ENCODE data around the gene ACAD8.
"Not testable (repeated sequence)": the region's sequence is repeated elsewhere in the genome, so short reads cannot be mapped to it uniquely, and the experiment has no call there.

Gene ACAD8

DNA sequence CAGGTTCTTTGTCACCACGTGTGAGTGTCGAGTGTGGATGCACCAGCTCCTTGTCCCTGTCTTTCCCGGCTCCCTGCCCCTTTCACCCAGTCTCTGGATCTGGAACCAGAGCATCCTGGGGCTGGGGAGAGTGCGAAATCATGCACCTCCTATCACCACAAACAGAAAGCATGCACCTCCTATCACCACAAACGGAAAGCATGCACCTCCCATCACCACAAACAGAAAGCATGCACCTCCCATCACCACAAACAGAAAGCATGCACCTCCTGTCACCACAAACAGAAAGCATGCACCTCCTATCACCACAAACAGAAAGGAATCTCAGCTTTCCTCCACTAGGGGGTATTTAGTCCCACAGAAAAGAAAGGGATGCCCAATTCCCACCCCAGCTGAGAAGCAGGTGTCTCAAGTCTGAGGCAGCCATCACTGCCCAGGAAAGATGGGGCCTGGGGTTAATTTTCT lies 16.9 kb downstream of the ACAD8 start:
- peak; percentile 7 for DNase-seq

DNA sequence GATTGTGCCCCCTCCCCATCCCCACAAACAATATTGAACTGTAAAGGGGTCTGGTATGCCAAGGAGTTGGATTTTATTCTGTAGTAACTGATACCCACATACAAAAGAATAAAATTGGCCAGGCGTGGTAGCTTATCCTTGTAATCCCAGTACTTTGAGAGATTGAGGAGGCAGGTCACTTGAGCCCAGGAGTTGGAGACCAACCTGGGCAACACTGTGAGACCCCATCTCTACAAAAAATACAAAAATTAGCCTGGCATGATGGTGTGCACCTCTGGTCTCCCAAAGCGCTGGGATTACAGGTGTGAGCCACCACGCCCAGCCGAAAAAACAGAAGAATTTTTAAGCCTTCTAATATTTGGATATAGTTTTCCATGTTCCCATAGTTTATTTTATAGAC lies 18.6 kb downstream of the ACAD8 start:
- DNase-seq, result no peak

DNA sequence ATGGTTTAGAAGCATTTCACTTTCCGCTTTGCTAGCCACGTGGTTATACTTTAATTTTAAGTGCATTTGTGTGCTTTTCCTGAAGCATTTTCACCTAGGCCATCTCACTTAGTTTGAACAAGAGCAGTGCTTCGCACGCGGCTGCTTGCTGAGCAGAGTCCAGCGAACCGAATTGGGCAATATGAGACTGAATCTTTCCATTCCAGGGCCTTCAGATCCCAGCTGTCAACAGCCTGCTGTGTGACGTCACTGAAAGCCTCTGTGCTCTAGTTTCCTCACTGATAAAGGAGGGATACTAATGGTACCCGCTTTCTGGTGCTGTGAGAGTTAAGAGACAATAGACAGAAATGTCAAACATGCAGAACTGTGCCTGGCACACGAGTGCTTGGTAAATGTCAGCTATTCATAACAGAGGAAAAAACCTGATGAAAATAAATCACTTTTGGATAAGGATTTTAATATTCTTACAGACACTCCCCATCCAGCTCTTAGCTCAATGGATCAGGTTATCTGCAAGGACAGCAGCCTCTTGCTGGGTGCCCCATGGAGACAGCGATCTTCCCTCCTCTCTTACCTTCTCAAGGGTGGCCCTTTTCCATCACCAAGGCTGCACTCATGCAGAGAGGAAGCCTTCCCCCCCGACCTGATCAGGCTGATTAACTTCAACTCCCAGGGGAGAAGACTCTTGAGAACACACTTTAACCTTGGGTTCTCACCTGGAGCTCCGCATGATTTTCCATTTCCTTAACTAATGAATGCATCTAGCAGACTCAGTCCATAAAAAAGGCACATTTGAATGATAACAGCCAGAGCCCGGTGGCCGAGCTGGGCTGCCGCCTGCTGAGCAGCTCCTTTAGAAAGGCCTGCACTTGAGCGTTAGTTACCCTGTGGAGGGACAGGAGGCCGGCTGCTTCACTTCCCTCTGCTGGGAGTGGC lies 19.3 kb downstream of the ACAD8 start:
- DNase-seq, result no peak

GRCh38 chr11:134273317-134273712 lies 19.9 kb downstream of the ACAD8 start:
- DNase-seq, result no peak

DNA sequence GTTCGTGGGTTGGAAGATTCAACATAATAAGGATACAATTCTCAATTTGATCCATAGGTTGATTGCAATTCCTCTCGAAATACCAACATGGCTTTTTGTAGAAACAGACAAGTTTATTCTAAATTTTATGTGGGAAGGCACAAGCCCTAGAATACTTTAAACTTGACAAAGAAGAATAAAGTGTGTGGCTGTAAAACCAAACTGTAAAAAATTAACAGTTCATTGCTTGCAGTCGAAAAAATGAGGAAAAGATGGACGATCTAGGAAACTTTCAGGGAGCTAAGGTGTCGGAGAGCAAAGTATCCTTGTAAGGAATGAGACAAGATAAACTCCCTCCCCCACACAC lies 21.8 kb downstream of the ACAD8 start:
- DNase-seq, result no peak

DNA sequence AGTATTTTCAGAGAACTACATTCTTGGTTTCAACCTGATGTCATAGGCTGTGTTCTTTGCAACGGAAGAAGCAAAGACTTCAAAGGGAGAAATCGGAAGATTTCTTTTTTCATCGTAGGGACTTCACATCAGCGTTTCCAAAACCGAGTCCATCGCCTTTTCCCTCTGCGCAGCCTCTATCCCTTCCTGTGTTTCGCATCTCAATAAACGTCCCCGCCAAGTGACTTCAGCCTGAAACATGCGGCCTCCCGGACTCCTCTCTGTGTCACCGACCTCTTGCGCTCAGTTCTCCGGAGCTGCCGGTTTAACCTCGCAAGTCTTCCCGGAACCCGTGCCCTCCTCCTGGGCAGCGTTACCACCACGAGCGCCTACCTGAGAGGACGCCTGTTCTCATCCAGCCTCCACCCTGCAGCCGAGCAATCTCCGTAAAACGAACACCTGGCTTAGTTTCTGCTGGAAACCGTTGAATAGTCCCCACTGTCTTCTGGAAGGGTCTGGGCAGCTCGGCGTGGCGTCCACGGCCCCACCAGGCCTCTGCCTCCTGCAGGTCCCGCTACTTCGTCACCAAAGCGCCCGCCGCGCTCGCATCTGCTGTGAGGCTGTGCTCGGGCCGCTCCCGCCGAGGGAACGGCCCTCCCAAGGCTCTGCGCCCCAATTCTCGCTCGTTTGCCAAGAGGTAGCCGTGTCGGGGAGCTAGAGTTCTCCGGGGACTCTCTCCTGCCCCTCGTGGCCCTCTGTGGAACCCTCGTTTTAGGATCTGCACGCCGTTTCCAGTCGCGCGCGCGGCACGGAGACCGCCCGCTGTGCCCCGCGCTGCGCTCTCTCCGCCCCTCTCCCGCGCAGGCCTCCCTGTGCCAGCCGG lies 22.4 kb downstream of the ACAD8 start, which contains the start of gene GLB1L3:
GLB1L3 (plus strand) TSS at position 846 of the 862 bp plus-strand sequence. CDS start 362 bp downstream, outside the sequence.
- peak; percentile 87 for DNase-seq

GRCh38 chr11:134276396-134277182 lies 23.2 kb downstream of the ACAD8 start:
- peak; percentile 50 for DNase-seq

GRCh38 chr11:134277183-134278001 lies 24.0 kb downstream of the ACAD8 start:
- no peak for DNase-seq

GRCh38 chr11:134278356-134278755 lies 25.0 kb downstream of the ACAD8 start:
- no peak for DNase-seq

GRCh38 chr11:134281635-134282034 lies 28.3 kb downstream of the ACAD8 start:
- DNase-seq, result not testable (repeated sequence)

DNA sequence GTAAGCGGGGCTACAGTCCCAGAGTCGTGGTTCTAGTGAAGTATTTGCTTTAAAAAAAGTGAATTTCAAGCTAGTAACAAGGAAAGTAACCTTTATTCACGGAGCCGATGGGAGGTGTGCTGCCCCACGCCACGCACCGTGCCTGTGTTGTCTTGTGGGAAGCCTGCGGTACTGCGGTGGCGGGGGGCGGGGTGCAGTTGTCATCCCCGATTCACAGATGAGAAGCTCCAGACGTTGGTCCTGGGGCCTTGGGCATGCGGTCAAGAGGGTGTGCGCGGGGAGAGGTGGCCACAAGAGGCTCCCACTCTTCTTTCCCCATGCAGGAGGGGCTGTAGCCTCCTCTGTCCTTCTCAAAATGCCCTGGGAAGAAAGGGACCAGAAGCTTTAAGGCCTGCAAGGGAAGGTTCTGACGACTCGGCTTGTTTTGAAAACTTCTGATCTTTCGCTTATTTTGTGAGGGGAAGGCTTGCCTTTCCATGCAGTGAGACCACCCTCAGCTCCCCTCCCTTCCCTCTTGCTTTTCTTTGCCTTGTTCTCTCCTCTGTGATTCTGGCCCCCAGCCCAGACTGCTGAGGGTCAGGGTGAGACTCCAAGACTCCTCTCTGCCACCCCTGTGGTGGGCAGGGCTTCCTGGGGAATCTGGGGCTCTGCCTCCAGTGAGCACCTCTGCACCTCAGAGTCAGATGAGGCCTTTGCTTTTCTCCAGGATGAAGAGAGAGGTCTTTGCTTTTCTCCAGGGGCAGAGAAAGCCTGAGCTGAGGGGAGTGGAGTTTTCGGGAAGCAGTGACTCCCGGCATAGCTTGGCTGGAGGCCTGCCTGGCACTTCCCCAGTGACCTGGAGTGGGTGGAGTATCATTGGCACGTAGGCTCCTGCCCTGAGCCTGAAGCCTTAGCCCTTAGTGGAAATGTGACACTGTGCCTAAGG lies 29.0 kb downstream of the ACAD8 start:
- no peak for DNase-seq

- DNase-seq, result no peak
Measured at GRCh38 chr11:134283461-134284230, 30.3 kb downstream of the ACAD8 start.

GRCh38 chr11:134284349-134284748 lies 31.0 kb downstream of the ACAD8 start:
- DNase-seq, result not testable (repeated sequence)

DNA sequence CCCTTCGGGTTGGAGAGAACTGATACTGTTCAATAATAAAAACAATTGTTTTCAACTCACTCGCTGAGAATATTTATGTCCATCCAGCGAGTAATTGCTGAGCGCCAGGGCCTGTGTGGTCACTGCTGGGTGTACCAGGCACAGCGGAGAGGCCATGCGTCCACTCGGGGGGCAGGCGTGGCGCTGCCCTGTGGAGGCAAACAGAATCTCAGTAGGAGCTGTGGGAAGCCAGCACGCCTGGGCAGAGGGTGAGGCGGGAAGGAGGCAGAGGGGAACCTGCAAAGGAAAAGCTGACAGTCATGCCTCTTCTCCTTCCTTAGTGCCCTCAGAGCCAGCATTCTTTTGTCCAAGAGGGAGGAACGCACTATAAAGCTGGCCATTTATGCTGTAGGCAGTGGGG lies 34.2 kb downstream of the ACAD8 start:
- DNase-seq, result no peak

DNA sequence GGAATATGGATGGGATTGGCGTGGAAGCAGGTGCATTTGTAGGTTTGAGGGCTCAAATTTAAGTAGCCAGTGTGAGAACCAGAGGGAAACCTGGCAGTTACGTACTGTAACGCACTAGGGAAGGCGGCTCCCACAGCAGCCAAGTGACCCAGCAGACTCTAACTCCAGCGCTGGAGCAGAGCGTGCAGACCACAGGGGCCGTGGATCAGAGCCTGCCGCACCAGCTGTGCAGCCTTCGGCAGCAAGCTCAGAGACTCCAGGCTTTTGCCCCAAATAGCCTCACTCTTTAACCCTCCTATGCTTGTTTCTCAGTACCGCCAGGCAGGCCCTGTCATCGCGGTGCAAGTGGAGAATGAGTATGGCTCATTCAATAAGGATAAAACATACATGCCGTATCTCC lies 35.1 kb downstream of the ACAD8 start:
- DNase-seq, result no peak

- DNase-seq, result no peak
Measured at GRCh38 chr11:134289167-134289566, 35.8 kb downstream of the ACAD8 start.

DNA sequence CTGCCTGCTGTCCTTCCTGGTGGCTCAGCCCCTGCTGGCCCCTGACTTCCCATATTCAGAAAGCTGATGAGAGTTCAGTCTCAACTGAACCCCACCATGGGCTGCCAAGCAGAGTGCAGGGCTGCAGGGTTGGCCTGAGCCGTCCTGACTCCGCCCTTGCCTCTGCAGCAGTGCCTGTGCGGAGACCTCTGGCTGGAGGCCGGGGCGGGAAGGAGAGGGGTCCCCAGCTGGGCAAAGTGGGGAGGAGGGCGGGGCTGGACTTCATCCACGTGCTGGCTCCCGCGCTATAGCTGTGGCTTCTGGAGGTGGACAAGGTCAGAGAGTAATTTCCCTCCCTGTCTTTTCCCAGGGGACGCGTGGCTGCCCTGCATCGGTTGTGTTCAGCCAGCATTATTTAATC lies 36.4 kb downstream of the ACAD8 start:
- no peak for DNase-seq

DNA sequence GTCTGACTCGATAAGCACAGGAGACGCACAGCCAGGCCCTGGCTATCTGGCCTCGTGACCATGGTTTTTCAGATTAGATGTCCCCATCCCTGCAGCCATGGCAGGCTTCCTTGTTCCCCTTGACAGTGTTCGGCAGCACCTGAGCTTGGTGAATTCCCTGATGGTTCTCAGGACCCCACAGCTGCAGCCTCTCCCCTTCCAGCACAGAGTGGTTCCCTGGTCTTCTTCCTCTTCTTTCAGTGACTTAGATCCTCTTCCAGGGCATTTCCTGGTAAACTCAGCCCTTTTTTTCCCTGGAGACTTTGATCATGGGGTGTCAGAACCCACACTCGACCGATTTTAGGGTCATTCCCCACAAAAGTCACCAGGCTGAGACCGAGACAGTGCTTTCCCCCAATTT lies 37.3 kb downstream of the ACAD8 start:
- DNase-seq, result no peak

- DNase-seq, result no peak
Measured at GRCh38 chr11:134291196-134291595, 37.8 kb downstream of the ACAD8 start.

GRCh38 chr11:134292661-134293060 lies 39.3 kb downstream of the ACAD8 start:
- DNase-seq, result no peak
